Stimulated activated CD4-positive, alpha-beta T cell treated with anti-CD3 and anti-CD28 coated beads, Interleukin-2, amount 100 ng/mL, for 24 hours (primary cell): Measurements from ENCODE around the gene DLG4.

ENCODE experiments used
- DNase-seq, 2 donors: peaks; one replicate each; pipeline ENCODE4 v3.0.0-alpha.2; 2020

The DLG4 gene

DNA sequence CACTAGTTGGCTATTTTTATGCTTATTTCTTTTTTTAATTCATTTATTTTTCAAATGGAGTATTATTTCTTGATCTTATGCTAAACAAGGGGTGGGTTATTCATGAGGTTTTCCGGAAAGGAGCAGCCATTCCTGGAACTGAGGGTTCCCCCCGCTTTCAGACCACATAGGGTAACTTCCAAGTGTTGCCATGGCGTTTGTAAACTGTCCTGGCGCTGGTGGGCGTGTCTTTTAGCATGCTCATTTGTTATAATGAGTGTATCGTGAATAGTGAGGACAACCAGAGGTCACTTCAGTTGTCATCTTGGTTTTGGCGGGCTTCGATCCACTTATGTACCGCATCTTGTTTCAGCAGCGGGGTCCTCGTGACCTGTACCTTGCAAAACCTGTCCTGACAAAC lies 75.4 kb downstream of the DLG4 start:
- DNase-seq = no peak

- no peak for DNase-seq
Measured at GRCh38 chr17:7141824-7142223, 77.8 kb downstream of the DLG4 start.

GRCh38 chr17:7139400-7139799 lies 80.2 kb downstream of the DLG4 start:
- no peak for DNase-seq

DNA sequence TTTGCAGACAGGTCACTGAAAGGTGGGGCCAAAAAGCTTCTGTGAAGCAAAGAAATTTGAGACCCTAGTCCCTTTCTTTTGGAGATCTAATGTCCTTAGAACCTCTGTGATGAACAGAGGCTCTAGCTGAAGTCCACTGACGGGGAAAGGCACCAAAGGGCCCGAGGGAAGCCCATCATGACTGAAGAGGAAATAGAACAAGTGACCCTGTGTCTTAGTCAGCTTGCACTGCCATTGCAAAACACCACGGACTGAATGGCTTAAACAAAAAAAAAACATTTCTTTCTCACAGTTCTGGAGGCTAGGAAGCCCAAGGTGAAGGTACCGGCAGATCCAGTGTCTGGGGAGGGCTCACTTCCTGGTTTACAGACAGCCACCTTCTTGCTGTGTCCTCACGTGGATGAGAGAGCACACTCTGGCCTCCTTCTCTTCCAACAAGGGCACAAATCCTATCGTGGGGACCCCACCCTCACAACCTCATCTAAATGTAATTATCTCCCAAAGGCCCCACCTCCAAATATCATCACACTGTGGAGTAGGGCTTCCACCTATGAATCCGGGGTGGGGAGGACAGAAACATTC lies 80.7 kb downstream of the DLG4 start:
- no peak for DNase-seq

DNA sequence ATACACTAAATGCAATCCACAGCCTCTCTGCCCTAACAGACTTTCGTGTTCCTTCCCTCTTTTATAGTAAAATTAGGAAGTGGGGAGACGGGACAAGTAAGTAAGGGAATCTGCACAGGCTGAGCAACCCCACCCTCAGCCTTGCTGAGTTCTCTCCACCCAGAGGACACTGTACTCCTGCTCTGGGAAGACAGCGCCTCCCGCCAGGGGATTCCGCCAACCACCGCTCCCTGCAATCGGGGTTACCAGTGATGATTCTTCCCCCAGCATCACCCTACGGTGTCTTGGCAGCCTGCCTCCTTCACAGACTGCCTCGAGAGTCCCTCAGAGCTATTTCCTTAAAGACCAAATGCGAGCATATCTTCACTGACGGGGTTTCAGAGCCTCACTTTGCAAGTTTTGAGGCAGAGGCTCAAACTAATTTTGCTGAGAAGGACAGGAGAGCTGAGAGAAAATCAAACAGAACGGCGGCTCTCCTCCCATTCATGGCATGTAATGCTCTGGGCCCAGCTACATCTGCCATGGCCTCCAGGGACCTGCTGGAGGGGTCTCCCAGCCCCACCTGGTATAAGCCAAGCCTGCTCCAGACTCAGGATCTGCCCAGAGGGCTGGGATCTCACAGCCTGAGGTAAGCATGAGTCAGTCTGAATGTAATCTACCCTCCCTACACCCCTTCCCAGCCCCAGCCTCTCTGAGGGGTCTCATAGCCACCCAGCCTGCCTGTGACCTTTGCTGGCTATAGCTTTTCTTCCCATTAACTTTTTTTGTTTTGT lies 82.3 kb downstream of the DLG4 start:
- no peak for DNase-seq
